GM12873 (cell line): ENCODE data around the gene GLIPR1.

Experiments used
- TF ChIP-seq, protein P1 (sequence below): IDR thresholded peaks from 2 replicates; pipeline ENCODE4 v1.5.1; 2012; ENCODE audit warnings: low read depth, mild to moderate bottlenecking, moderate library complexity, low read length, control low read depth; ENCODE audit not compliant: insufficient read depth; ENCODE audit errors: missing control alignments

Gene GLIPR1

GRCh38 chr12:75509621-75510020, 29.1 kb downstream of the GLIPR1 start:
- TF ChIP-seq, protein P1, sequence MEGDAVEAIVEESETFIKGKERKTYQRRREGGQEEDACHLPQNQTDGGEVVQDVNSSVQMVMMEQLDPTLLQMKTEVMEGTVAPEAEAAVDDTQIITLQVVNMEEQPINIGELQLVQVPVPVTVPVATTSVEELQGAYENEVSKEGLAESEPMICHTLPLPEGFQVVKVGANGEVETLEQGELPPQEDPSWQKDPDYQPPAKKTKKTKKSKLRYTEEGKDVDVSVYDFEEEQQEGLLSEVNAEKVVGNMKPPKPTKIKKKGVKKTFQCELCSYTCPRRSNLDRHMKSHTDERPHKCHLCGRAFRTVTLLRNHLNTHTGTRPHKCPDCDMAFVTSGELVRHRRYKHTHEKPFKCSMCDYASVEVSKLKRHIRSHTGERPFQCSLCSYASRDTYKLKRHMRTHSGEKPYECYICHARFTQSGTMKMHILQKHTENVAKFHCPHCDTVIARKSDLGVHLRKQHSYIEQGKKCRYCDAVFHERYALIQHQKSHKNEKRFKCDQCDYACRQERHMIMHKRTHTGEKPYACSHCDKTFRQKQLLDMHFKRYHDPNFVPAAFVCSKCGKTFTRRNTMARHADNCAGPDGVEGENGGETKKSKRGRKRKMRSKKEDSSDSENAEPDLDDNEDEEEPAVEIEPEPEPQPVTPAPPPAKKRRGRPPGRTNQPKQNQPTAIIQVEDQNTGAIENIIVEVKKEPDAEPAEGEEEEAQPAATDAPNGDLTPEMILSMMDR: no peak

DNA sequence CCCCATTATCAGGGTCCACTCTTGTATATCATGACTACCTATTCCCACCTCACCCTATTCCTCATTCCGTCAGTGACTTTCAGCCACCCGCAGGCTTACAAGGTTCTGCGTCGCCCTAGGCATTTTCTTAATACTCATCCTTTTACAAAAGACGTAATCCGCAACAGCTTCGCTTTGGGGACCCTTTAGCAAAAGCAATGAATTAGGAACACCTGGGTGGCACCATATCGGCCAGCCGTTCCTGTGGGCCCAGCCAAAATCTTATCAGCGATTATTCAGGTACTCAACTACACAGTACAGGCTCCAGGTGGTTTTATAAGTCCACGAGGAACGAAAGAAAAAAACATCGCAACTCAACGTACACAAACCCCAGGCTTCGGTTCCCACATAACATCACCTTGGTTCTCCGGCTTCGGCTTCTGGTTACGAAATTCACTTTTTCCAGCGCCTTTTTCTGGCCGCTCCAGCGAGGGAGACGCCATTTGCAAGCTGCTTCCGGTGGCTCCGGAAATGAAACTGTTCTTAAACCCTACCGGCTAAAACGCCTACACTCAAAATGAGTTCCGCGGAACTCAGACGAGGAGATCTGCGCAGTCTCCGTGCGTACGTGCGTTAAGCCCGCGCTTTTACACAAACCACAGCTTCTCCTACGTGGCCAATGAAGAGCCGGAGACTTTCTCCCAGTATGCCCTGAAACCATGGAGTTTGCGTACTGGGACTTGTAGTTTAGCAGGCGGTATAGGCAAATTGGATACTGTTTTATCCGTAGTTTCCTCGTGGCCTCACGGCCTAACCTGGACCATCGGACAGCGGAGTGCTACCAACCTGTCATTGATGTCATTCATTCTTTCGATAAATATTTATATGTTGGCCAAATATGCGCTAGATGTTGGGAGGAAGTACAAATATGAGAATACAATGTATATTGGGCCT, 30.8 kb downstream of the GLIPR1 start, which contains the start of gene KRR1:
TSS of gene KRR1 (minus strand) at position 494 of the 933 bp plus-strand sequence. CDS start at position 482, 12 bp downstream.
- TF ChIP-seq, protein P1: no peak

DNA sequence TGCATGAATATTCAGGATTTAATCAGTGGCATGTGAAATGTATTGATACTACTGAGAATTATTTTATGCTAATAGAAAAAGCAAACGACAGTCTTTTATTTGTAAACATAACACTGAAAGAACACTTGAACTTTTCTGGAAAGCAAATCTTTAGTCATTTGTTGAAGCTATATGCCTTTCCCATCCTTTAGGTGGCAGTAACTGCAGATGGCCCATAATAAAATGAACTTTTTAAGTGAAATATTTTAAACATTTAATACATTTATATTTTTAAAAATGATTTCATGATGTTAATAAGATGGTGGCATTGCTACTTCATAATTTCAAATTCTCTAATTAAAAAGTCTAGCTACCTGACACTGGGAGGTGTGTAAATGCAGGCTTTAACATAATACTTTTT, 44.7 kb downstream of the GLIPR1 start:
- TF ChIP-seq, protein P1: no peak

- TF ChIP-seq, protein P1: peak; percentile 70
Observed at GRCh38 chr12:75526655-75527511, 46.3 kb downstream of the GLIPR1 start.

DNA sequence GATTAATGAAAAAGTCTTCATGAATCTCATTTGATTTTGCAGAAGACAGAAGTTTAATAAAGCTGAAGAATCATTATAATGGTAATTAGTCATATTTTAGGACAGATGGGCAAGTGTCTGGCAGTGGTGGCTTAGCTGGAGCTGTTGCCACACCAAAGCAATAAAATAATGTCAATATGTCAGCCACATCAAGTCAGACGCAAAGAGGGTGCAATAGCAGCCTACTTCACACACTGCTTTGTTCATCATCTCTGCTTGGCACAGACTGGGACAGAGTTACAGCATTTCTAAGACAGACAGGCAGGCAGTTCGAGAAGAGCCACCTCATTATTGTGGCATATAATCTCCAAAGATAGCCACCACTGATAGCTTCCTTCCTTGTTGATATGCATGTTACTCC, 47.7 kb downstream of the GLIPR1 start:
- TF ChIP-seq, protein P1: no peak

DNA sequence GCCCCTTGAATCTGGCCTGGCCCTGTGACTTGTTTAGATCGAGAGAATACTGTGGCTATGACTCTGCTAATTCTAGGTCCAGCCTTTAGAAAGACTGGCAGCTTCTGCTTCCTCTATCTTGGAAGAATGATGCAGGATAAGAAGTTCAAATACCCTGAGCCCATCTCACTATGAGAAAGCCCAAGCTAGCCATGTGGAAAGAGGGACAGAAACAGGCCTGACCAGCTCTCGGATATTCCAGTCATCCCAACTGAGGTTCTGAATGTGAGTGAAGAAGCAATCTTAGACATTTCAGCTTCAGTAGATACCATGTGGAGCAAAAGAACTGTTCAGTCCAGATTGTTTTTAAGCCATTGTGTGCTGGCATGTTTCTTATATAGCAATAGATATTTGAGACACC, 48.1 kb downstream of the GLIPR1 start:
- TF ChIP-seq, protein P1: no peak

DNA sequence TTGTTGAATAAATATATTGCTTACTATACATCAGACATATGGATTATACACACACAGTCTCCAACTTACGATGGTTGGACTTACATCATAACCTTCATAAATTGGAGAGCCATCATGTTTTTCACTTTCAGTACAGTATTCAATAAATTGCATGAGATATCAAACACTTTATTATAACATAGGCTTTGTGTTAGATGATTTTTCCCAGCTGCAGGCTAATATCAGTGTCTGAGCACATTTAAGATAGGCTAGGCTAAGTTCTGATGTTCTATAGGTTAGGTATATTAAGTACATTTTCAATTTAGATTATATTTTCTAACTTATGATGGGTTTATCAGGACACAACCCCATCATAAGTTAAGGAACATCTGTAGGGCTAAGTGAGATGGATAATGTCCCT, 48.8 kb downstream of the GLIPR1 start:
- TF ChIP-seq, protein P1: no peak
